ENCODE data around the gene RAB24.

The RAB24 gene

DNA sequence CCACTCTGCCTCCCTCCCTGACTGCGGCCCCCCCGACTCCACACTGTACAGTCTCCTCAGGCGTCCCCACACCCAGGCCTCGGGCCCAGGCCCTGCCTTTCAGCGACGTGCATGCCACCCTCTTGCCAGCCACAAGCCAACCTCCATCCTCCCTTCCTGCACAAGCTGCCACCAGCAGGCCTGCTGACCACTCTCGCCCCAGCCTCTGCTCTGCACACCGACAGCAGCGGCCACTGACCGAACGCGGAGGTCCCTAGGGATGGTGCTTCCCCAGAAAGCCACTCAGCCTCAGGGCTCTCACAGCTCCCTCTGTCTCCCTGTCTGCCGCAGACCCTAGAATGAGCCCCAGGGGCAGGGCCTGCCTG lies 29.4 kb upstream of the RAB24 start:
- FAIRE-seq (no peak), DNase-seq (ENCODE audit: insufficient read length, low spot score) (no peak)
- TF ChIP-seq CTCF (IDR thresholded peaks at IDR 0.05; ENCODE audit: insufficient read depth, missing control alignments) = no peak

DNA sequence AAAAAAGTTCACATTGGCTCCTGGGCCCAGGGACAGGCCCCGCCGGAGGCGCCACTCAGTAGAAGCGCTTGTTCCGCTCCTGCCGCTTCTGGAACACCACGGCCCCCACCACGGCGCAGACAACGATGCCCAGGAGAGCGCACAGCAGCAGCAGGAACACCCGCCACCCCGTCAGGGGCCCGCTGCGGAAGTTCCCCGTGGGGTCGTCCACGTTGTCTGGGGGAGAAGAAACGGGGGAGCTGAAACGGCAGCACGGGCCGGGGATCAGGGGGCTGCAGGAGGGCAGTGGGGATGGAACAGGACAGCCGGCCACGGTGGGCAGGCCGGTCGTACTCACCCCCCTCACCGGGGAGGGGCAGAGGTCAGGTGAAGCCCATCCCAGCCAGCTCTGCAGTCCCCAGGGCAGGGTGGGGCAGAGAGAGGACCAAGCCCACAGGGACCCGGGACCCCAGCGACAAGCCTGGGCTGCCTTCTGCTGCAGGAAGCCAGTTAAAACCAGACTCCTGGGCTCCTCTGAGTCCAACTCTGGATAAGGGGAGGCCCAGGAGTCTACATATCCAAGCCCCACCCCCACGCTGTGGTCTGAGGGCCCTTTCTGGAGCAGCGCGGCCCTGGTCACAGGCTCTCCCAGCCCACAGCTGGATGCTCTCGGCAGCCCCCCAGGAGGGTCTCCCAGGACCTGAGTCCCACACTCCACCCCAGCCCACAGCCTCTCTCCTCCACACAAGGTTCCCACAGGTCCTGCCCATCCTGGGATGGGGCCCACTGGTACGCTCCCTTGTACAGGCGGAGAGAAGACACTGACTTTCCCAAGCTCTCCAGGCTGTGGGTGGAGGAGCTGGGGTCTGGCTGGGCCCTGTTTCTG lies 28.7 kb upstream of the RAB24 start:
- DNase-seq (ENCODE audit: insufficient read length, low spot score) = no peak
- TF ChIP-seq CTCF (IDR thresholded peaks at IDR 0.05; ENCODE audit: insufficient read depth, missing control alignments) = no peak
- FAIRE-seq = no peak

DNA sequence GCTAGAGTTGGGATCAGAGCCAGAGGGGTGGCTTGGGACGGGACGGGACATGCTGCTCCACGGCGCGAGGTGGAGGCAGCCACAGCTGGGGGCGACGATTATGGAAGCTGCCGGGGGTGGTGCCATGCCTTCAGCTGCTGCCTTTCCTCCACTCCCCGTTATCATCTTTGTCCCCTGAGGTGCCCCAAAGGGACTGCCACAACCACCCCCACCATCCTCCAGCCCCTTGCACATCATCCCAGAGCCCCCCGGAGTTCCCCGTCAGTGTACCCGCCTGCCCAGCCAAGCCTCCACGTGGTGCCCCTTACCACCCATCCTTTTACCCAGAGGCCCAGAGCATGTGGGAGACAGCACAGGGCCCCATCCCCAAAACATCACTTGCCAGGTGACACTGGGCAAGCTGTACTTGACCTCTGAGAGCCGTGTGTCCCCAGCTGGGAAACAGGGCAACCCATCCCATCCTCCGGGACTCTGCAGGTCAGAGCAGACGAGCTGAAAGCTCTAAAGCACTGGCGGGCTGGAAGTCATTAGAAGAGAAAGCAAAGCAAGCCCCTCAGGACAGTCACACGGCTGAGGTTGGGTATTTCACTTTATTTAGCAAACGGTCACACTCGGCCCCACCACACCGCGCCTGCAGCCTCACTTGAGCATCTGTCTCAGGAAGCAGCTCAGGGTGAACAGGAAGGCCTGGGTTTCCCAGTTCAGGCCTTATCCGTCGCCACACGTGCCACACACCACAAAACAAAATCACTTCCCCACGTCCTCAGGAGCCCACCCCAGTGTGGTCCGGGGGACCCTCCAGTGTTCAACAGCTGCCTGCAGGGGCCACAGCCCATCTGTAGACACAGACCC lies 27.7 kb upstream of the RAB24 start:
- FAIRE-seq (no peak), DNase-seq (ENCODE audit: insufficient read length, low spot score) (no peak)
- no peak for TF ChIP-seq CTCF (IDR thresholded peaks at IDR 0.05; ENCODE audit: insufficient read depth, missing control alignments)

DNA sequence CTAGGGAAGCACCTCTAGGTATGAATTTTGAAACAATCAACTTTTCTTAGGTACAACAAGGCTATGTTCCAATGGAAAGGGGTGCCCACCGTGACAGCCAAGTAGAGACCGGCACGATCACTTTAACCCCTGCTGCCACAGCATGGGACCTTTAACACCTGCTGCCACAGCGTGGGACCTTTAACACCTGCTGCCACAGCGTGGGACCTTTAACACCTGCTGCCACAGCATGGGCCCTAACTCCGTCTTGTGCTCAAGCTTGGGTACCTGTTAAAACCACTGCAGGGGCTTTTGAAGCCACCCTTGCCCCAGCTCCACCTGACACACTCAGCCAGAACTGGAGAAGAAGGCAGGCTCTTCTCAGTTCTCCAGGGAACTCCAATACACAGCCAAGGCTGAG lies 26.4 kb upstream of the RAB24 start:
- FAIRE-seq (no peak), DNase-seq (ENCODE audit: insufficient read length, low spot score) (no peak)
- no peak for TF ChIP-seq CTCF (IDR thresholded peaks at IDR 0.05; ENCODE audit: insufficient read depth, missing control alignments)

- DNase-seq (ENCODE audit: insufficient read length, low spot score) = no peak
- no peak for TF ChIP-seq CTCF (IDR thresholded peaks at IDR 0.05; ENCODE audit: insufficient read depth, missing control alignments)
- FAIRE-seq = no peak
Observed at GRCh38 chr5:177328545-177329231, 25.2 kb upstream of the RAB24 start.

- no peak for DNase-seq (ENCODE audit: insufficient read length, low spot score)
- FAIRE-seq = no peak
- TF ChIP-seq CTCF (IDR thresholded peaks at IDR 0.05; ENCODE audit: insufficient read depth, missing control alignments) = no peak
Observed at GRCh38 chr5:177327539-177328522, 24.3 kb upstream of the RAB24 start.
